Measurements from ENCODE around the gene CAB39L. TPM values are rescaled to one million over a fixed set of nuclear protein-coding genes. Genes with fewer than 3 reads are reported as not detected.

CAB39L gene
- total and polyA plus RNA-seq, 2 experiments from 2014 or later = 3.3 to 4.4 TPM

DNA sequence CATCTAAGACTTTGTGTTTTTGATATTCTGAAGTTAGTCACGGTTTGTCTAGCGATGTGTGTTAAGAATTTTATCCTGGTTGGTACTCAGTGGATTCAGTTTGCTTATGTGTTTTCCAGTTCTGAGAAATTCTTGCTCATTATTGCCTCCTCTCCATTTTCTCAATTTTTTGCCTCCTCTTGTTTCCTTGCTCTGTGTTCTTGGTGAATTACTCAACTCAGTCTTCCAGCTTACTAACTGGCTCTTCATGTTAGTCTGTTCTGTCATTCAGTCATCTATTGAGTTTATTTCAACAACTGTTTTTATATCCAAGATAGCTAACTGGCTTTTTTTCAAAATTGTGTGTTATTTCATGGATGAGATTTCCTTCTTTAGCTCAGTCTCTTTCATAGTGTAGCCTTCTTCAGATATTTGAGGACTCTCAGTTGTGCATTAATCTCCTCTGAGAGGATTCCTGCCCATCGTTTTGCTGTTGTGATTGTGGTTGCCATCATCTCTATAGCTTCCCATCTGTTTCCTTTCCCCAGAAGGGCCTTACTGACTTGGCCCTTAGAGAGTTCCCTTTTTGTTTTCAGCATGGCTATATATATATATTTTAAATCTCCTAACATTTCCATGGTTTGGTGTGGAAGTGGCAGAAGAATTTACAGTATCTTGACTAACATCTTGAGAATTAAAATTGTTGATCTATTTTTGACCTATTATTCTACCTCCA lies 6.4 kb upstream of the CAB39L start:
- H3K27ac Mint-ChIP-seq = no peak overlapping the region
- no peak overlapping the region for H3K4me3 Mint-ChIP-seq
- Histone ChIP-seq H3F3A (replicated peaks; ENCODE audit: low read depth) (no peaks in the 10 kb centered on the region), H3K36me3 (ENCODE audit: insufficient read depth) (no peaks in the 10 kb centered on the region), H3K79me2 (replicated peaks; ENCODE audit: insufficient read depth) (no peaks in the 10 kb centered on the region; the same call in 1 of the 2 replicates), H3K9me2 (ENCODE audit: insufficient read depth) (no peaks in the 10 kb centered on the region), H3K4me2 (no peak overlapping the region), H3K27me3 (ENCODE audit: insufficient read depth) (no peaks in the 10 kb centered on the region), H3K4me3 (no peak overlapping the region), H4K20me1 (replicated peaks; ENCODE audit: insufficient read depth) (no peaks in the 10 kb centered on the region), H3K4me1 (ENCODE audit: insufficient read depth) (no peaks in the 10 kb centered on the region), H2AFZ (no peak overlapping the region), H3K27ac (ENCODE audit: low read depth) (no peak overlapping the region)
- no peaks in the 10 kb centered on the region for H3K36me3 Mint-ChIP-seq (ENCODE audit: low read depth)
- H3K9me3 Mint-ChIP-seq = no peaks in the 10 kb centered on the region
- no peaks in the 10 kb centered on the region for H3K27me3 Mint-ChIP-seq (ENCODE audit: insufficient read depth, low read depth, poor library complexity)
- H3K4me1 Mint-ChIP-seq = peaks cover 3% of the 10 kb centered on the region; the same call in 2 of the 3 replicates
- no peak for TF ChIP-seq CREB1 (CRISPR knock-in tag; IDR thresholded peaks at IDR 0.05; ENCODE audit: low read depth)
- DNase-seq (ENCODE audit: low spot score) (no peak), ATAC-seq (no peak)

DNA sequence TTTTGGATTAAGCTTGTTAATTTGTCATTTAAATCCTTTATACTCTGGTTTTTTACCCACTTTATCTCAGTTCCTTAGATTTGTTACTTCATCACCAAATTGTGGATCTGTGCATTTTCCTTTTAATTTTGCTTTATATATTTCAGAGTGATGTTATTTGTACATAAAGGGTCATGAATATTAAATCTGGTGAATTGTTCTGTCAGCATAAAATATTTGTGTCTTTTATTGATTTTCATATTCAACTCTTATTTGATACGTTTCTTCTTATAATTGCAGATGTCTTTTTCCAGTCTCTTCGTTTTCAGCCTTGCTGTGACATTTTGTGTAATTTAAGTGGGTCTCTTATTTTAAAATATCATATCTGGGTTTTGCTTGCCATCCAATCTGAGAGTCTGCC lies 4.9 kb upstream of the CAB39L start:
- ATAC-seq (no peak), DNase-seq (ENCODE audit: low spot score) (no peak)
- TF ChIP-seq, protein P1, sequence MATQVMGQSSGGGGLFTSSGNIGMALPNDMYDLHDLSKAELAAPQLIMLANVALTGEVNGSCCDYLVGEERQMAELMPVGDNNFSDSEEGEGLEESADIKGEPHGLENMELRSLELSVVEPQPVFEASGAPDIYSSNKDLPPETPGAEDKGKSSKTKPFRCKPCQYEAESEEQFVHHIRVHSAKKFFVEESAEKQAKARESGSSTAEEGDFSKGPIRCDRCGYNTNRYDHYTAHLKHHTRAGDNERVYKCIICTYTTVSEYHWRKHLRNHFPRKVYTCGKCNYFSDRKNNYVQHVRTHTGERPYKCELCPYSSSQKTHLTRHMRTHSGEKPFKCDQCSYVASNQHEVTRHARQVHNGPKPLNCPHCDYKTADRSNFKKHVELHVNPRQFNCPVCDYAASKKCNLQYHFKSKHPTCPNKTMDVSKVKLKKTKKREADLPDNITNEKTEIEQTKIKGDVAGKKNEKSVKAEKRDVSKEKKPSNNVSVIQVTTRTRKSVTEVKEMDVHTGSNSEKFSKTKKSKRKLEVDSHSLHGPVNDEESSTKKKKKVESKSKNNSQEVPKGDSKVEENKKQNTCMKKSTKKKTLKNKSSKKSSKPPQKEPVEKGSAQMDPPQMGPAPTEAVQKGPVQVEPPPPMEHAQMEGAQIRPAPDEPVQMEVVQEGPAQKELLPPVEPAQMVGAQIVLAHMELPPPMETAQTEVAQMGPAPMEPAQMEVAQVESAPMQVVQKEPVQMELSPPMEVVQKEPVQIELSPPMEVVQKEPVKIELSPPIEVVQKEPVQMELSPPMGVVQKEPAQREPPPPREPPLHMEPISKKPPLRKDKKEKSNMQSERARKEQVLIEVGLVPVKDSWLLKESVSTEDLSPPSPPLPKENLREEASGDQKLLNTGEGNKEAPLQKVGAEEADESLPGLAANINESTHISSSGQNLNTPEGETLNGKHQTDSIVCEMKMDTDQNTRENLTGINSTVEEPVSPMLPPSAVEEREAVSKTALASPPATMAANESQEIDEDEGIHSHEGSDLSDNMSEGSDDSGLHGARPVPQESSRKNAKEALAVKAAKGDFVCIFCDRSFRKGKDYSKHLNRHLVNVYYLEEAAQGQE (IDR thresholded peaks at IDR 0.05; ENCODE audit: unreplicated experiment) = no peak
- Histone ChIP-seq H3K27me3 (ENCODE audit: insufficient read depth) (no peaks in the 10 kb centered on the region), H3K4me3 (no peak overlapping the region), H2AFZ (no peak overlapping the region), H3F3A (replicated peaks; ENCODE audit: low read depth) (0 out of 2 replicates have a peak, but pooled peaks cover 3% of the 10 kb centered on the region), H3K27ac (ENCODE audit: low read depth) (no peak overlapping the region), H3K36me3 (ENCODE audit: insufficient read depth) (no peaks in the 10 kb centered on the region), H3K9me2 (ENCODE audit: insufficient read depth) (no peaks in the 10 kb centered on the region), H3K4me1 (ENCODE audit: insufficient read depth) (no peaks in the 10 kb centered on the region), H3K4me2 (no peak overlapping the region), H4K20me1 (replicated peaks; ENCODE audit: insufficient read depth) (no peaks in the 10 kb centered on the region), H3K79me2 (replicated peaks; ENCODE audit: insufficient read depth) (no peaks in the 10 kb centered on the region; the same call in 1 of the 2 replicates)
- no peaks in the 10 kb centered on the region for H3K36me3 Mint-ChIP-seq (ENCODE audit: low read depth)
- peaks cover 2% of the 10 kb centered on the region for H3K27me3 Mint-ChIP-seq (ENCODE audit: insufficient read depth, low read depth, poor library complexity)
- H3K4me1 Mint-ChIP-seq = no peaks in the 10 kb centered on the region; the same call in 2 of the 3 replicates
- H3K27ac Mint-ChIP-seq = no peak overlapping the region
- no peaks in the 10 kb centered on the region for H3K9me3 Mint-ChIP-seq
- no peak overlapping the region for H3K4me3 Mint-ChIP-seq

DNA sequence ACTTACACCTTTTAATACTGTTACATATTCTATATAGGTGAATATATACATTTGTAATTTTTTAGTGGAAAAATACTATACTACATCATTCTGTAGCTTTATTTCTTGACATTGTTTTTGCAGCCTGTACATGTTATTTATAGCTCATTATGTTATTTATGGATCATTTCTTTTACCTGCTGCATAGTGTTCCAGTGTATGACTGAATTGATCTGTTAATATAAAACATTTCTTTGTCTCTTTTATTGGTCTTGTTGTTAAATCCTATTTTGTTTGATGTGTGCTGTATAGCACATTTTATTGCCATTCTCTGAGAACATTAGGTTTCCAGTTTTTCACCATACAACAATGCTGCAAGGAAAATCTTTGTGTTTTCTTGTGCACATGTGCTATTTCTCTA lies 2.6 kb upstream of the CAB39L start:
- H3F3A ChIP-seq (replicated peaks; ENCODE audit: low read depth) = 0 out of 2 replicates have a peak, but pooled peaks cover 3% of the 10 kb centered on the region
- peaks cover 6% of the 10 kb centered on the region for H3K27me3 Mint-ChIP-seq (ENCODE audit: insufficient read depth, low read depth, poor library complexity)
- H3K36me3 Mint-ChIP-seq (ENCODE audit: low read depth) = no peaks in the 10 kb centered on the region
- H4K20me1 ChIP-seq (replicated peaks; ENCODE audit: insufficient read depth) = no peaks in the 10 kb centered on the region
- H3K9me3 Mint-ChIP-seq = no peaks in the 10 kb centered on the region
- H3K27me3 ChIP-seq (ENCODE audit: insufficient read depth) = no peaks in the 10 kb centered on the region
- TF ChIP-seq POLR2AphosphoS5 (IDR thresholded peaks at IDR 0.05; ENCODE audit: low read depth) = no peak
- TF ChIP-seq CREB1 (CRISPR knock-in tag; IDR thresholded peaks at IDR 0.05; ENCODE audit: low read depth) = no peak
- no peak for TF ChIP-seq EZH2phosphoT487 (IDR thresholded peaks at IDR 0.05; ENCODE audit: unreplicated experiment)
- no peak for TF ChIP-seq ZNF114 (CRISPR knock-in tag; IDR thresholded peaks at IDR 0.05)
- TF ChIP-seq, protein P2, sequence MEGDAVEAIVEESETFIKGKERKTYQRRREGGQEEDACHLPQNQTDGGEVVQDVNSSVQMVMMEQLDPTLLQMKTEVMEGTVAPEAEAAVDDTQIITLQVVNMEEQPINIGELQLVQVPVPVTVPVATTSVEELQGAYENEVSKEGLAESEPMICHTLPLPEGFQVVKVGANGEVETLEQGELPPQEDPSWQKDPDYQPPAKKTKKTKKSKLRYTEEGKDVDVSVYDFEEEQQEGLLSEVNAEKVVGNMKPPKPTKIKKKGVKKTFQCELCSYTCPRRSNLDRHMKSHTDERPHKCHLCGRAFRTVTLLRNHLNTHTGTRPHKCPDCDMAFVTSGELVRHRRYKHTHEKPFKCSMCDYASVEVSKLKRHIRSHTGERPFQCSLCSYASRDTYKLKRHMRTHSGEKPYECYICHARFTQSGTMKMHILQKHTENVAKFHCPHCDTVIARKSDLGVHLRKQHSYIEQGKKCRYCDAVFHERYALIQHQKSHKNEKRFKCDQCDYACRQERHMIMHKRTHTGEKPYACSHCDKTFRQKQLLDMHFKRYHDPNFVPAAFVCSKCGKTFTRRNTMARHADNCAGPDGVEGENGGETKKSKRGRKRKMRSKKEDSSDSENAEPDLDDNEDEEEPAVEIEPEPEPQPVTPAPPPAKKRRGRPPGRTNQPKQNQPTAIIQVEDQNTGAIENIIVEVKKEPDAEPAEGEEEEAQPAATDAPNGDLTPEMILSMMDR (conservative IDR thresholded peaks at IDR 0.05; ENCODE audit: low read depth in 2 of 2) = no peak
- TF ChIP-seq, protein P3, sequence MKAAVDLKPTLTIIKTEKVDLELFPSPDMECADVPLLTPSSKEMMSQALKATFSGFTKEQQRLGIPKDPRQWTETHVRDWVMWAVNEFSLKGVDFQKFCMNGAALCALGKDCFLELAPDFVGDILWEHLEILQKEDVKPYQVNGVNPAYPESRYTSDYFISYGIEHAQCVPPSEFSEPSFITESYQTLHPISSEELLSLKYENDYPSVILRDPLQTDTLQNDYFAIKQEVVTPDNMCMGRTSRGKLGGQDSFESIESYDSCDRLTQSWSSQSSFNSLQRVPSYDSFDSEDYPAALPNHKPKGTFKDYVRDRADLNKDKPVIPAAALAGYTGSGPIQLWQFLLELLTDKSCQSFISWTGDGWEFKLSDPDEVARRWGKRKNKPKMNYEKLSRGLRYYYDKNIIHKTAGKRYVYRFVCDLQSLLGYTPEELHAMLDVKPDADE (IDR thresholded peaks at IDR 0.05) = no peak
- DNase-seq (ENCODE audit: low spot score) (no peak), ATAC-seq (no peak)
- no peak overlapping the region for H3K27ac Mint-ChIP-seq
- H3K4me3 ChIP-seq = no peak overlapping the region
- H3K4me1 Mint-ChIP-seq = peaks cover 8% of the 10 kb centered on the region; the same call in 2 of the 3 replicates
- no peaks in the 10 kb centered on the region; the same call in 1 of the 2 replicates for H3K79me2 ChIP-seq (replicated peaks; ENCODE audit: insufficient read depth)
- no peak overlapping the region; the same call in 2 of the 3 replicates for H3K4me3 Mint-ChIP-seq
- no peak overlapping the region for H3K4me2 ChIP-seq
- no peaks in the 10 kb centered on the region for H3K36me3 ChIP-seq (ENCODE audit: insufficient read depth)
- no peak overlapping the region for H3K27ac ChIP-seq (ENCODE audit: low read depth)
- H3K4me1 ChIP-seq (ENCODE audit: insufficient read depth) = no peaks in the 10 kb centered on the region
- H2AFZ ChIP-seq = no peak overlapping the region
- H3K9me2 ChIP-seq (ENCODE audit: insufficient read depth) = no peaks in the 10 kb centered on the region

Measured in GM23338 (cell line).